GM12865 (cell line): ENCODE measurements around the gene CIC.

Source experiments
- DNase-seq: peaks from one replicate; pipeline ENCODE4 v3.0.0; 2010; ENCODE audit warnings: low read depth
- H3K4me3 ChIP-seq: 2 replicates; pipeline ENCODE4 v1.5.1; 2011; ENCODE audit warnings: mild to moderate bottlenecking, low read depth, low read length, control low read depth
- CTCF ChIP-seq: IDR thresholded peaks from 2 replicates; pipeline ENCODE4 v1.5.1; 2011; ENCODE audit warnings: low read length, control low read depth, low read depth, inconsistent platforms; ENCODE audit not compliant: insufficient read depth; ENCODE audit errors: missing control alignments

The CIC gene

GRCh38 chr19:42234364-42234763 is 34.7 kb upstream of the CIC start:
- DNase-seq: no peak
- no peak overlapping the region for H3K4me3 ChIP-seq
- no peak for TF ChIP-seq CTCF

- no peak for TF ChIP-seq CTCF
- no peak overlapping the region for H3K4me3 ChIP-seq
- no peak for DNase-seq
Observed at GRCh38 chr19:42235181-42235580, 33.9 kb upstream of the CIC start.

- no peak for DNase-seq
- no peak for TF ChIP-seq CTCF
- H3K4me3 ChIP-seq: no peak overlapping the region
Observed at GRCh38 chr19:42239544-42240220, 29.4 kb upstream of the CIC start.

- no peak for TF ChIP-seq CTCF
- DNase-seq: no peak
- H3K4me3 ChIP-seq: peak overlapping the region; percentile 67
Observed at GRCh38 chr19:42241279-42241678, 27.8 kb upstream of the CIC start.

- DNase-seq: no peak
- peak overlapping the region; percentile 67 for H3K4me3 ChIP-seq
- no peak for TF ChIP-seq CTCF
Observed at GRCh38 chr19:42242069-42242511, 27.0 kb upstream of the CIC start.

- peak within 1 kb of the TSS; percentile 88 for H3K4me3 ChIP-seq
- peak; percentile 99 for DNase-seq
- TF ChIP-seq CTCF: no peak
Observed at GRCh38 chr19:42242512-42243409, 26.3 kb upstream of the CIC start, which contains the start of gene GSK3A. Gene GSK3A (minus strand): TSS chr19:42242602. CDS start chr19:42242465, 137 bp downstream.
